PFSK-1 (cell line): ENCODE data around the gene PKIB.

Experiments
- FOXP2 ChIP-seq: optimal IDR thresholded peaks from 2 replicates; pipeline ENCODE3; 2011; ENCODE audit warnings: borderline replicate concordance, control low read depth, inconsistent platforms; ENCODE audit not compliant: insufficient read depth; ENCODE audit errors: extremely low read length, extremely low read depth
- POLR2AphosphoS5 ChIP-seq: IDR thresholded peaks from 2 replicates; pipeline ENCODE4 v1.6.1; 2012; ENCODE audit warnings: low read depth, mild to moderate bottlenecking, control low read depth, low read length, moderate library complexity

- TF ChIP-seq POLR2AphosphoS5 (no peak), FOXP2 (no peak)
Observed at GRCh38 chr6:122760330-122760729, 150.1 kb downstream of the PKIB start.
